ENCODE results near the gene GLP2R. TPM values are rescaled to one million over a fixed set of nuclear protein-coding genes. Genes with fewer than 3 reads are reported as not detected.

The GLP2R gene
- total RNA-seq, 2 experiments from 2014 or later: not detected

DNA sequence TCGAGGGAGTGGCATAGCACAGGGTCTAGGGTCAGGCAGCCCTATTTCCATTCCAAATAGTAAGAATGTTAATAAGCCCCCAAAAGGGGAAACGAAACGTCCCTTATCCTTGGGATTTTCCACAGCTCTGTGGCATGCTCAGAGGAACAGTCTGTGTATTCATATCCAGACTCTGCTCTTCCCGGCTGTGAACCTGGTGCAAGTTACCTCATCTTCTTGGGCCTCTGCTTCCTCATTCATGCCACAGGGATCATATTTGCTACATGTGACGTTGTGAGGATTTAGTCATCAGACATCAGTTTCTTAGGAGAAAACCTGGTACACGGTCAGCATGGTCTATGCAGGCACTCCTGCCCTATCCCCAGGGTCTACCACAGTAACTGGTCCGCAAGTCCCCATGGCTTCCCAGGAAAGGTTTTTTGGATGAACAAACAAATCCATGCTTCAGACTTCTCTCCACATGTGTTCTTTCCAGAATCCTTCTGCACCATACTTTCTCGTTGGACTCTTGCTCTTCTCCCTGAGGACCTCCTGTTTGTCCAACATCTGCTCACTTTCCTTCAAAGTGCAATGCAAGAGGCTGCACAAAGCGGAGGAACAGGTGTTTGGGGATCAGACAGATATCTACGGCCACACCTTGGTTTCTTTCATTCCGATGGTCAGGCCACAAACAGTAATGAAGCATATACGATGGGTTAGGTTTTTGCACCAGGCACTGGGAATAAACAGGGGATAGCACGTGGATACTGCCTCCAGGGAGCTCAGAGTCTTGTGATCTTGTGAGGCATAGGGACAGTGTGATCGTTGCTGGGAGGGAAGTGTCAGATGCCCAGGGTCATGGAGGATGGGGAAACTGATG lies 17.7 kb downstream of the GLP2R start:
- Histone ChIP-seq H3K27ac (ENCODE audit: low read depth, low read length, poor library complexity, severe bottlenecking) (no peak overlapping the region), H2AFZ (ENCODE audit: low read length) (no peak overlapping the region), H3K79me2 (ENCODE audit: insufficient read depth, low read depth, low read length) (no peaks in the 10 kb centered on the region), H4K20me1 (ENCODE audit: insufficient read depth, low read length) (no peaks in the 10 kb centered on the region), H3K4me3 (ENCODE audit: low read depth, low read length, poor library complexity, severe bottlenecking) (no peak overlapping the region), H3K9me3 (ENCODE audit: low read length) (no peaks in the 10 kb centered on the region), H3K9me2 (ENCODE audit: insufficient read depth, low read length) (no peaks in the 10 kb centered on the region), H3K4me2 (ENCODE audit: low read length) (no peak overlapping the region), H3K4me1 (ENCODE audit: insufficient read depth, low read length, poor library complexity, severe bottlenecking) (no peaks in the 10 kb centered on the region), H3K36me3 (ENCODE audit: insufficient read depth, low read length) (no peaks in the 10 kb centered on the region)
- ChIA-PET POLR2A (no interaction called here), CTCF (ENCODE audit: unreplicated experiment) (no interaction called here)
- TF ChIP-seq EZH2phosphoT487 (IDR thresholded peaks at IDR 0.05; ENCODE audit: borderline replicate concordance, low read depth, low read length): no peak
- TF ChIP-seq, protein P1, sequence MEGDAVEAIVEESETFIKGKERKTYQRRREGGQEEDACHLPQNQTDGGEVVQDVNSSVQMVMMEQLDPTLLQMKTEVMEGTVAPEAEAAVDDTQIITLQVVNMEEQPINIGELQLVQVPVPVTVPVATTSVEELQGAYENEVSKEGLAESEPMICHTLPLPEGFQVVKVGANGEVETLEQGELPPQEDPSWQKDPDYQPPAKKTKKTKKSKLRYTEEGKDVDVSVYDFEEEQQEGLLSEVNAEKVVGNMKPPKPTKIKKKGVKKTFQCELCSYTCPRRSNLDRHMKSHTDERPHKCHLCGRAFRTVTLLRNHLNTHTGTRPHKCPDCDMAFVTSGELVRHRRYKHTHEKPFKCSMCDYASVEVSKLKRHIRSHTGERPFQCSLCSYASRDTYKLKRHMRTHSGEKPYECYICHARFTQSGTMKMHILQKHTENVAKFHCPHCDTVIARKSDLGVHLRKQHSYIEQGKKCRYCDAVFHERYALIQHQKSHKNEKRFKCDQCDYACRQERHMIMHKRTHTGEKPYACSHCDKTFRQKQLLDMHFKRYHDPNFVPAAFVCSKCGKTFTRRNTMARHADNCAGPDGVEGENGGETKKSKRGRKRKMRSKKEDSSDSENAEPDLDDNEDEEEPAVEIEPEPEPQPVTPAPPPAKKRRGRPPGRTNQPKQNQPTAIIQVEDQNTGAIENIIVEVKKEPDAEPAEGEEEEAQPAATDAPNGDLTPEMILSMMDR (conservative IDR thresholded peaks at IDR 0.05; ENCODE audit: low read length): no peak
- BruUV-seq (replicated peaks): no TSS peak
- intact Hi-C loops (cut with micrococcal nuclease; ENCODE audit: unreplicated experiment): no loop called here
- no peak for DNase-seq (ENCODE audit: low spot score)

DNA sequence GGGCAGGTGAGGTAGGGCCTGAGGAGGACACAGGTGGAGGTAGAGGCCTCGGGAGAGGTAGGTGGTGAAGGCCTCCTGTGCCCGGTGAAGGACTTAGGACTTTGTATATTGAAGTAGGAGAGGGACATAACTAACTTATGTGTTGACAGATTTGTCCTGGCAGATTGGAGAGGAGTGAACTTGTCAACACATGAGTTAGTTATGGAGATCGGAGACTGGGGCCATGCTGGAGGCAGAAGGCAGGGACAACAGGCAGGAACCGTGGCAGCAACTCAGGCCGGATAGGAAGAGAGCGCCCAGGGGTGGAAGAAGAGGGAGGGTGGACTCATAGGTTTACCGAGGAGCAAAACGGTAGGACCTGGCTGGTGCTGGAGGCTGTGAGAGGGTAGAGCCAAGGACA lies 18.4 kb downstream of the GLP2R start:
- Histone ChIP-seq H3K4me2 (ENCODE audit: low read length) (no peak overlapping the region), H2AFZ (ENCODE audit: low read length) (no peak overlapping the region), H4K20me1 (ENCODE audit: insufficient read depth, low read length) (no peaks in the 10 kb centered on the region), H3K36me3 (ENCODE audit: insufficient read depth, low read length) (no peaks in the 10 kb centered on the region), H3K4me1 (ENCODE audit: insufficient read depth, low read length, poor library complexity, severe bottlenecking) (no peaks in the 10 kb centered on the region), H3K79me2 (ENCODE audit: insufficient read depth, low read depth, low read length) (no peaks in the 10 kb centered on the region), H3K9me3 (ENCODE audit: low read length) (no peaks in the 10 kb centered on the region), H3K9me2 (ENCODE audit: insufficient read depth, low read length) (no peaks in the 10 kb centered on the region), H3K27ac (ENCODE audit: low read depth, low read length, poor library complexity, severe bottlenecking) (no peak overlapping the region), H3K4me3 (ENCODE audit: low read depth, low read length, poor library complexity, severe bottlenecking) (no peak overlapping the region)
- POLR2A ChIA-PET: no interaction called here
- no peak for DNase-seq (ENCODE audit: low spot score)
- TF ChIP-seq EZH2phosphoT487 (IDR thresholded peaks at IDR 0.05; ENCODE audit: borderline replicate concordance, low read depth, low read length): no peak
- TF ChIP-seq, protein P1 (conservative IDR thresholded peaks at IDR 0.05; ENCODE audit: low read length): no peak
- CTCF ChIA-PET (ENCODE audit: unreplicated experiment): no interaction called here
- no TSS peak for BruUV-seq (replicated peaks)
- intact Hi-C loops (cut with micrococcal nuclease; ENCODE audit: unreplicated experiment): no loop called here

DNA sequence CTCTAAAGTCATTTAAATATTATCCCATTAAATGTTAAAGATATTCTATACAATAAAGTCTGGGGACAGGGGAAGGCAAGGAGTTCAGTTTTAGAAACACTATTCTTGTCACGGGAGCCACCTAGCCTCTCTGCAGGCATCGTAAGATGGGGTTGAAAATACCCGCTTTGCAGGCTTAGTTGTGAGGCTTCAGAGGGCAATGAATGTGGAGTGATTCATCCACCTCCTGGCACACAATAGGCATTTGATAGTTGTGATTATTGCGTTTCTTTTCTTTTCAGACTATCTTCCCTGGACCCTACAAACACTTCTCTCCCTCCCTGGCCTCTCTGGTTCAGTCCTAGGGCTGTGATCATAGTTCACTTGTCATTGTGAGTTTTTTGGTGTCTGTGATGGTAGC lies 19.6 kb downstream of the GLP2R start:
- Histone ChIP-seq H3K4me3 (ENCODE audit: low read depth, low read length, poor library complexity, severe bottlenecking) (no peak overlapping the region), H3K4me1 (ENCODE audit: insufficient read depth, low read length, poor library complexity, severe bottlenecking) (no peaks in the 10 kb centered on the region), H3K36me3 (ENCODE audit: insufficient read depth, low read length) (no peaks in the 10 kb centered on the region), H3K9me2 (ENCODE audit: insufficient read depth, low read length) (no peaks in the 10 kb centered on the region), H3K9me3 (ENCODE audit: low read length) (no peaks in the 10 kb centered on the region), H2AFZ (ENCODE audit: low read length) (no peak overlapping the region), H4K20me1 (ENCODE audit: insufficient read depth, low read length) (no peaks in the 10 kb centered on the region), H3K4me2 (ENCODE audit: low read length) (no peak overlapping the region), H3K79me2 (ENCODE audit: insufficient read depth, low read depth, low read length) (no peaks in the 10 kb centered on the region), H3K27ac (ENCODE audit: low read depth, low read length, poor library complexity, severe bottlenecking) (no peak overlapping the region)
- ChIA-PET CTCF (ENCODE audit: unreplicated experiment) (no interaction called here), POLR2A (no interaction called here)
- intact Hi-C loops (cut with micrococcal nuclease; ENCODE audit: unreplicated experiment): no loop called here
- no peak for DNase-seq (ENCODE audit: low spot score)
- BruUV-seq (replicated peaks): no TSS peak
- no peak for TF ChIP-seq EZH2phosphoT487 (IDR thresholded peaks at IDR 0.05; ENCODE audit: borderline replicate concordance, low read depth, low read length)
- TF ChIP-seq, protein P1 (conservative IDR thresholded peaks at IDR 0.05; ENCODE audit: low read length): no peak
